K562 (cell line): Measurements from ENCODE around the gene CCL21. TPM values are rescaled to one million over a fixed set of nuclear protein-coding genes. Genes with fewer than 3 reads are reported as not detected.

Source experiments
- ATAC-seq: fragments of 200-7000 bp; cut with Tn5 transposase; 3 replicates; pipeline ENCODE4 v1.9.1; 2020; ENCODE audit warnings: moderate library complexity
- BruUV-seq: library from RNA; stranded (reverse); fragments of 400-500 nt; replicated peaks from 2 replicates; lab custom pipeline; 2021; lab: Mats Ljungman, UMichigan
- CTCF ChIA-PET: fragments of 300-600 bp; formaldehyde crosslinking; extraction: SDS; loops from one replicate; lab custom pipeline; 2021; ENCODE audit warnings: low intra/inter-chr PET ratio; lab: Yijun Ruan, JAX
- POLR2A ChIA-PET: fragments of 300-600, 350-650 bp; sonication (Branson Sonifier 250); formaldehyde crosslinking; extraction: SDS; loops from one replicate; lab custom pipeline; 2021; ENCODE audit warnings: antibody characterized with exemption, inconsistent platforms; lab: Yijun Ruan, JAX
- DNase-seq, 4 experiments: peaks; one replicate each; pipeline versions ENCODE4 v3.0.0 to v3.0.0-alpha.2; 2011 to 2018; ENCODE audit warnings: low spot score in 3 of 4, mixed read lengths in 3 of 4; ENCODE audit errors: extremely low read depth in 1 of 4
- FAIRE-seq: peaks from 2 replicates; lab custom pipeline; 2011; peaks lifted over from hg19 to GRCh38; lab: Jason Lieb, UNC
- H2AFZ ChIP-seq: 2 replicates; pipeline ENCODE4 v1.6.0; 2011; ENCODE audit warnings: low read depth, low read length, control low read depth, inconsistent platforms
- H3K27ac ChIP-seq: fragments of 200-600 bp; 3 replicates; pipeline ENCODE4 v1.8.0; 2011; ENCODE audit warnings: low read depth, mild to moderate bottlenecking, control low read depth, inconsistent platforms, low read length, moderate library complexity, mixed read lengths; ENCODE audit errors: extremely low read depth
- H3K27me3 ChIP-seq, 2 experiments: fragments of 300-600 bp in 1 of 2; 2 replicates in 1 of 2; 3 replicates in 1 of 2; pipeline versions ENCODE4 v1.6.0 to v1.8.0; 2011; ENCODE audit warnings: inconsistent platforms in 2 of 2, low read length in 2 of 2, mild to moderate bottlenecking in 1 of 2, mixed read lengths in 1 of 2, moderate library complexity in 1 of 2; ENCODE audit not compliant: control insufficient read depth in 2 of 2, insufficient read depth in 2 of 2
- H3K36me3 ChIP-seq: fragments of 300-600 bp; 3 replicates; pipeline ENCODE4 v1.8.0; 2011; ENCODE audit warnings: mild to moderate bottlenecking, low read length, inconsistent platforms; ENCODE audit not compliant: control insufficient read depth, insufficient read depth
- H3K4me1 ChIP-seq, 2 experiments: fragments of 200-600 bp in 1 of 2; replicated peaks in 1 of 2; 2 replicates in 1 of 2; 3 replicates in 1 of 2; pipeline versions ENCODE4 v1.5.1 to v1.8.0; 2011; ENCODE audit warnings: inconsistent platforms in 2 of 2, low read length in 2 of 2, mild to moderate bottlenecking in 1 of 2, mixed read lengths in 1 of 2, moderate library complexity in 1 of 2; ENCODE audit not compliant: control insufficient read depth in 2 of 2, insufficient read depth in 2 of 2
- H3K4me2 ChIP-seq: 2 replicates; pipeline ENCODE4 v1.6.1; 2011; ENCODE audit warnings: low read length, control low read depth, inconsistent platforms, mixed read lengths; ENCODE audit not compliant: insufficient read depth
- H3K4me3 ChIP-seq: fragments of 200-600 bp; sonication (generic), shearing (Covaris generic); 2 replicates; pipeline ENCODE4 v1.5.1; 2016; ENCODE audit warnings: control low read depth, inconsistent platforms
- H3K79me2 ChIP-seq: fragments of 200-600 bp; 3 replicates; pipeline ENCODE4 v1.8.0; 2011; ENCODE audit warnings: low read length, inconsistent platforms; ENCODE audit not compliant: control insufficient read depth, insufficient read depth
- H3K9ac ChIP-seq, 2 experiments: 2 replicates each; pipeline versions ENCODE4 v1.6.0 to v1.6.1; 2011; ENCODE audit warnings: low read depth in 2 of 2, low read length in 2 of 2, control low read depth in 1 of 2, inconsistent platforms in 1 of 2, mild to moderate bottlenecking in 1 of 2, mixed read lengths in 1 of 2; ENCODE audit not compliant: insufficient read depth in 1 of 2
- H3K9me1 ChIP-seq: one replicate; pipeline ENCODE4 v1.6.0; 2011; ENCODE audit warnings: inconsistent platforms, mild to moderate bottlenecking, low read length, moderate library complexity; ENCODE audit not compliant: control insufficient read depth, insufficient read depth
- H3K9me3 ChIP-seq: replicated peaks from 2 replicates; pipeline ENCODE4 v1.5.1; 2011; ENCODE audit warnings: low read depth, low read length, inconsistent platforms; ENCODE audit not compliant: control insufficient read depth, insufficient read depth
- H4K20me1 ChIP-seq: replicated peaks from 2 replicates; pipeline ENCODE4 v1.6.1; 2011; ENCODE audit warnings: low read length, inconsistent platforms, mixed read lengths; ENCODE audit not compliant: control insufficient read depth, insufficient read depth
- CBX1 ChIP-seq: sonication (generic); IDR thresholded peaks from 2 replicates; pipeline ENCODE4 v1.6.1; 2016; ENCODE audit warnings: antibody characterized with exemption, low read depth, mild to moderate bottlenecking
- CCNT2 ChIP-seq: IDR thresholded peaks from 2 replicates; pipeline ENCODE4 v1.6.1; 2011; ENCODE audit warnings: borderline replicate concordance, low read depth, mild to moderate bottlenecking, moderate library complexity, mixed read lengths, low read length; ENCODE audit not compliant: insufficient read length; ENCODE audit errors: extremely low read depth
- CREBBP ChIP-seq: IDR thresholded peaks from one replicate; pipeline ENCODE4 v1.6.1; 2012; ENCODE audit warnings: low read depth, mild to moderate bottlenecking, control low read depth, inconsistent platforms, low read length
- CREM ChIP-seq: IDR thresholded peaks from 2 replicates; pipeline ENCODE4 v1.6.1; 2014; ENCODE audit warnings: antibody characterized with exemption, low read depth
- ETV5 ChIP-seq: sonication (generic); formaldehyde crosslinking; IDR thresholded peaks from 2 replicates; pipeline ENCODE4 v1.4.0; 2020; ENCODE audit warnings: low read depth, mild to moderate bottlenecking, missing genetic modification reagents
- ETV6 ChIP-seq, 3 experiments: fragments of 150-350 bp in 1 of 3; sonication (generic) in 1 of 3; formaldehyde crosslinking in 1 of 3; IDR thresholded peaks; 2 replicates each; pipeline versions ENCODE4 v1.6.1 to v1.8.0; 2014 to 2022; ENCODE audit warnings: borderline replicate concordance in 2 of 3, low read depth in 2 of 3, antibody characterized with exemption in 1 of 3, low read length in 1 of 3, mild to moderate bottlenecking in 1 of 3, missing genetic modification reagents in 1 of 3
- FOXJ2 ChIP-seq: fragments of 200-800 bp; sonication (Bioruptor generic); IDR thresholded peaks from 2 replicates; pipeline ENCODE4 v1.6.1; 2016; ENCODE audit warnings: missing genetic modification characterization, missing compliant biosample characterization
- GATAD2A ChIP-seq: fragments of 450-650 bp; IDR thresholded peaks from 2 replicates; pipeline ENCODE4 v1.6.1; 2017
- KDM2B ChIP-seq: fragments of 250-450 bp; sonication (Bioruptor Pico); IDR thresholded peaks from 2 replicates; pipeline ENCODE4 v1.8.0; 2021; ENCODE audit warnings: mild to moderate bottlenecking, moderate library complexity
- MCM7 ChIP-seq, 2 experiments: fragments of 450-650 bp; IDR thresholded peaks; 2 replicates each; pipeline ENCODE4 v1.6.1; 2016 to 2018
- NEUROD1 ChIP-seq: fragments of 150-350 bp; IDR thresholded peaks from 2 replicates; pipeline ENCODE4 v1.6.1; 2014; ENCODE audit warnings: borderline replicate concordance, low read length, low read depth; ENCODE audit not compliant: partially characterized antibody
- SMAD3 ChIP-seq: fragments of 450-650 bp; formaldehyde crosslinking; conservative IDR thresholded peaks from 2 replicates; pipeline ENCODE4 v1.4.0; 2020; ENCODE audit warnings: mild to moderate bottlenecking
- SMARCA4 ChIP-seq: fragments of 450-650 bp; IDR thresholded peaks from 2 replicates; pipeline ENCODE4 v1.6.1; 2016
- SMARCE1 ChIP-seq: fragments of 450-650 bp; IDR thresholded peaks from 2 replicates; pipeline ENCODE4 v1.7.1; 2016; ENCODE audit warnings: mild to moderate bottlenecking
- SMC3 ChIP-seq: conservative IDR thresholded peaks from 2 replicates; pipeline ENCODE4 v1.6.1; 2011; ENCODE audit warnings: low read depth, low read length, improper control_type of control experiment; ENCODE audit not compliant: insufficient read depth
- SNIP1 ChIP-seq: fragments of 450-650 bp; IDR thresholded peaks from 2 replicates; pipeline ENCODE4 v1.7.1; 2017; ENCODE audit warnings: low read depth, mild to moderate bottlenecking
- XRCC5 ChIP-seq: fragments of 200-400 bp; formaldehyde crosslinking; IDR thresholded peaks from 2 replicates; pipeline ENCODE4 v1.6.1; 2017; ENCODE audit warnings: low read depth, mild to moderate bottlenecking, low read length
- in situ Hi-C: fragments of 300-500 bp; cut with MboI; formaldehyde crosslinking; loops from 4 replicates; pipeline ENCODE4 v1.15.0; 2018; ENCODE audit warnings: inconsistent platforms, mixed read lengths
- intact Hi-C: fragments of 100-400 bp; cut with micrococcal nuclease; formaldehyde crosslinking; loops from 2 replicates; pipeline ENCODE4 v1.14.2; 2022
- polyA plus RNA-seq, 8 experiments: library from polyadenylated mRNA; depleted of rRNA in 4 of 8; stranded (reverse) in 5 of 8; unstranded in 3 of 8; fragments of >200 nt; fragmentation: Nextera tagmentation in 2 of 8; fragmentation: Illumina TruSeq in 1 of 8; extraction: Ambion mirVana in 2 of 8; extraction: Trizol in 1 of 8; gene quantifications; 2 replicates each; pipeline versions ENCODE4 v1.2.1 to v1.2.3, GENCODE V29; 2011 to 2014; ENCODE audit warnings: inconsistent platforms in 1 of 8, missing spikeins in 1 of 8
- total RNA-seq, 7 experiments: library from RNA; depleted of rRNA in 6 of 7; stranded (reverse); fragments of >200 nt in 6 of 7; fragmentation: Illumina TruSeq in 2 of 7; extraction: Trizol in 2 of 7; gene quantifications; 2 replicates each; pipeline versions ENCODE4 v1.2.1 to v1.2.3, GENCODE V29; 2011 to 2021; ENCODE audit warnings: low replicate concordance in 1 of 7
- TF ChIP-seq, protein P1 (sequence below): fragments of 250-450 bp; sonication (Bioruptor Pico); IDR thresholded peaks from 2 replicates; pipeline ENCODE4 v1.4.0; 2020; ENCODE audit warnings: mild to moderate bottlenecking, moderate library complexity

Gene CCL21
- total and polyA plus RNA-seq, 9 of the 15 experiments (the other 6 are each of a cell fraction or from before 2014, with no cell fraction given): not detected

DNA sequence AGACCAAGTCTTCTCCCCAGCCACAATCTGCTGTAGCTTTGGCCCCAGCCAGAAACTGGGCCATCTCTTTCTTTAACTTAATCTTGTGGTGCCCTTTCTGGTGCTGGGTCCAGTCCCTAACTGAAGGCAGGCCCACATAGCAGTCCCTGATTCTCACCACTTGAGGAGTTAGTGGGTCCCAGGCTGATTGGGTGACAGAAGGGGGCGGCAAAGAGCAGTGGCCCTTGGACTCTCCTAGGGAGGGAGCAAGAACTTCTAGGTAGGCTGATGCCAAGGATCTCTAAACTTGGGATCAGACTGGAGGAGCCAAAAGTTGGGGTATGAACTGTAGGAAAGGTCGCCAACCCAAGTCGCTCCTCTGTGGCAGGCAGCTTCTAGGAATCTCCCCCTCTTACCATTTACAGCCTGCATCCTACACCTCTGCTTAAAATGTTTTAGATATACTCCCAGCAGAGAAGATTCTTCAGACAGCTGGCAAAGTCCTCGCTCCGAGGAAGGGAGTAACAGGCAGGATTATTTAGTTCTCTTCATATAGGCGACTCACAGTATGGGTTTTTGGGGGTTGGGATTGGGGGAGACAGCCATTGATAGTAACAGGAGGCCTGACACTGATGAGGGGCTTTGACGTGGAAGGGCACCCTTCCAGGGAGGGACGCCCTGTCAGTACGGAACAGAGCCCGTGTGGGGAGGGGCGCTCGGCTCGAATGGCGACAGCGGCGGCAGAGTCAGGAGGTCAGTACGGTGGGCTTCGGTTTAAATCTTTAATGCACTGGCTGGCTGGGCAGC, 45.5 kb downstream of the CCL21 start (continued):
- TF ChIP-seq, protein P1, sequence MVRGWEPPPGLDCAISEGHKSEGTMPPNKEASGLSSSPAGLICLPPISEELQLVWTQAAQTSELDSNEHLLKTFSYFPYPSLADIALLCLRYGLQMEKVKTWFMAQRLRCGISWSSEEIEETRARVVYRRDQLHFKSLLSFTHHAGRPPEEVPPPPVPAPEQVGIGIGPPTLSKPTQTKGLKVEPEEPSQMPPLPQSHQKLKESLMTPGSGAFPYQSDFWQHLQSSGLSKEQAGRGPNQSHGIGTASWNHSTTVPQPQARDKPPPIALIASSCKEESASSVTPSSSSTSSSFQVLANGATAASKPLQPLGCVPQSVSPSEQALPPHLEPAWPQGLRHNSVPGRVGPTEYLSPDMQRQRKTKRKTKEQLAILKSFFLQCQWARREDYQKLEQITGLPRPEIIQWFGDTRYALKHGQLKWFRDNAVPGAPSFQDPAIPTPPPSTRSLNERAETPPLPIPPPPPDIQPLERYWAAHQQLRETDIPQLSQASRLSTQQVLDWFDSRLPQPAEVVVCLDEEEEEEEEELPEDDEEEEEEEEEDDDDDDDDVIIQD (CRISPR knock-in tag): no peak
- TF ChIP-seq KDM2B (no peak), CREM (peak; percentile 54; the same call in 1 of the 2 replicates), SMARCA4 (peak; percentile 47), SMC3 (peak; percentile 29; the same call in 1 of the 2 replicates), XRCC5 (peak; percentile 60; the same call in 1 of the 2 replicates), NEUROD1 (peak; percentile 28), SMARCE1 (peak; percentile 48; the same call in 1 of the 2 replicates), ETV5 (0 out of 2 replicates have a peak, but pooled peaks have one; percentile 30), SNIP1 (no peak)
- TF ChIP-seq, all 486 proteins: peak for 19

DNA sequence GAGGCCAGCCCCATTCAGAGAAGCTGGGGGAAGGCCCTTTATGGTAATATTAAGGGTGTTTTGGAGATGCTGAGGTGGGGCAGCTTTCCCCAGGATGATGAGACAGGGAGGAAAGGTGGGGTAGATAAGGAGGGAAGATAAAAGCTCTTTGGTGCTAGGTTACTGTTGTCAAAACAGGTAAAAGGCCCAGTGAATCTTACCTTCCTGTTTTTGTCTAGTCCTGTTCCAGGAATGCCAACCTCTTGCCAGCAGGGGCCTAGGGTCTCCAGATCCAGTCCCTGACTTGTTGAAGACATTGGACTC, 46.7 kb downstream of the CCL21 start:
- in situ Hi-C loops (no loop called here), intact Hi-C loops (no loop called here)
- H3K4me3 ChIP-seq: no peak overlapping the region
- peaks cover 8% of the 10 kb centered on the region; the same call in 2 of the 3 replicates for H3K36me3 ChIP-seq
- no peaks in the 10 kb centered on the region for H3K9me3 ChIP-seq
- H3K79me2 ChIP-seq: peaks cover 26% of the 10 kb centered on the region
- ChIA-PET CTCF (no interaction called here), POLR2A (interaction anchor here (0.7 to 1.1 kb wide), 2 partner anchors 11 to 12 kb away, joined by 3 to 5 read pairs; partner anchors contain the start of gene IL11RA)
- ATAC-seq: no peak
- peaks cover 2% of the 10 kb centered on the region for H3K9me1 ChIP-seq
- no peak for FAIRE-seq
- peaks cover 18 to 20% of the 10 kb centered on the region in 2 experiments for H3K4me1 ChIP-seq
- no TSS peak for BruUV-seq
- no peak overlapping the region for H3K9ac ChIP-seq
- H3K4me2 ChIP-seq: no peak overlapping the region
- no peak overlapping the region for H3K27ac ChIP-seq
- no peak for TF ChIP-seq MCM7 (IDR thresholded peaks at IDR 0.05)
- TF ChIP-seq CREBBP: no peak
- peak; percentile 59; the same call in 1 of the 2 replicates for TF ChIP-seq FOXJ2 (tag)
- no peak for TF ChIP-seq CCNT2
- TF ChIP-seq GATAD2A: no peak
- no peak for TF ChIP-seq ETV6 (IDR thresholded peaks at IDR 0.05; ENCODE audit: borderline replicate concordance in 1 of 2, low read depth in 2 of 2, low read length in 1 of 2)
- no peak for TF ChIP-seq ETV6 (CRISPR knock-in tag; IDR thresholded peaks at IDR 0.05; ENCODE audit: borderline replicate concordance)
- no peak for TF ChIP-seq CBX1
- TF ChIP-seq SMAD3 (CRISPR knock-in tag): no peak
- TF ChIP-seq, all 486 proteins: peak for 1
- Histone ChIP-seq H4K20me1 (0 out of 2 replicates have a peak, but pooled peaks cover 4% of the 10 kb centered on the region), H3K27me3 (no peaks in the 10 kb centered on the region), H2AFZ (no peak overlapping the region)
- no peak for DNase-seq
